HEK293 (cell line): Measurements from ENCODE around the gene ANK2.
A peak's percentile ranks its signal among the peaks of the same experiment; 100 is the strongest.

Experiments used
- CTCF ChIA-PET: fragments of 350-600 bp; formaldehyde crosslinking; extraction: SDS; loops from one replicate; lab custom pipeline; 2021; ENCODE audit warnings: antibody characterized with exemption; lab: Yijun Ruan, JAX
- POLR2A ChIA-PET: fragments of 300-600 bp; formaldehyde crosslinking; extraction: SDS; loops from one replicate; lab custom pipeline; 2020; ENCODE audit warnings: antibody characterized with exemption, inconsistent platforms; lab: Yijun Ruan, JAX
- H3K27ac ChIP-seq: fragments of 200-500 bp; sonication (Bioruptor generic); 2 replicates; pipeline ENCODE4 v1.5.1; 2014; ENCODE audit warnings: low read depth, low read length, control low read depth, inconsistent platforms; ENCODE audit errors: extremely low read depth
- H3K36me3 ChIP-seq, 2 experiments: fragments of 200-500 bp in 1 of 2; sonication (Bioruptor generic) in 1 of 2; 1 replicate in 1 of 2; 2 replicates in 1 of 2; pipeline ENCODE4 v1.5.1; 2014 to 2017; ENCODE audit warnings: inconsistent platforms in 2 of 2, low read length in 2 of 2; ENCODE audit not compliant: control insufficient read depth in 2 of 2, insufficient read depth in 1 of 2
- H3K4me1 ChIP-seq: fragments of 200-500 bp; sonication (Bioruptor generic); 2 replicates; pipeline ENCODE4 v1.5.1; 2014; ENCODE audit warnings: mild to moderate bottlenecking, low read length, inconsistent platforms; ENCODE audit not compliant: control insufficient read depth, insufficient read depth
- H3K4me3 ChIP-seq: 2 replicates; pipeline ENCODE4 v1.5.1; 2011; ENCODE audit warnings: low read depth, mild to moderate bottlenecking, control low read depth, low read length, moderate library complexity
- H3K9me3 ChIP-seq: fragments of 200-500 bp; sonication (Bioruptor generic); 2 replicates; pipeline ENCODE4 v1.5.1; 2014; ENCODE audit warnings: low read depth, low read length, inconsistent platforms; ENCODE audit not compliant: control insufficient read depth, insufficient read depth
- MYNN ChIP-seq: fragments of 450-650 bp; formaldehyde crosslinking; IDR thresholded peaks from 2 replicates; pipeline ENCODE4 v1.5.1; 2016; ENCODE audit warnings: missing biosample characterization, missing genetic modification characterization, borderline replicate concordance
- PRDM1 ChIP-seq: fragments of 450-650 bp; formaldehyde crosslinking; IDR thresholded peaks from 2 replicates; pipeline ENCODE4; 2016; ENCODE audit warnings: missing biosample characterization, missing genetic modification characterization
- PRDM4 ChIP-seq: fragments of 450-650 bp; formaldehyde crosslinking; IDR thresholded peaks from 2 replicates; pipeline ENCODE4 v1.5.1; 2017; ENCODE audit warnings: missing biosample characterization, missing genetic modification characterization
- SCRT1 ChIP-seq: fragments of 450-650 bp; formaldehyde crosslinking; IDR thresholded peaks from 2 replicates; pipeline ENCODE4 v1.5.1; 2016; ENCODE audit warnings: missing biosample characterization, missing genetic modification characterization, borderline replicate concordance
- ZFP41 ChIP-seq: fragments of 450-650 bp; formaldehyde crosslinking; IDR thresholded peaks from 2 replicates; pipeline ENCODE4 v1.5.1; 2016; ENCODE audit warnings: missing biosample characterization, missing genetic modification characterization, borderline replicate concordance
- ZNF211 ChIP-seq: fragments of 450-650 bp; formaldehyde crosslinking; IDR thresholded peaks from 2 replicates; pipeline ENCODE4 v1.5.1; 2016; ENCODE audit warnings: low read depth, missing biosample characterization, missing genetic modification characterization
- ZNF221 ChIP-seq: fragments of 450-650 bp; formaldehyde crosslinking; IDR thresholded peaks from 2 replicates; pipeline ENCODE4 v1.5.1; 2017; ENCODE audit warnings: missing biosample characterization, missing genetic modification characterization, borderline replicate concordance
- ZNF223 ChIP-seq: fragments of 450-650 bp; formaldehyde crosslinking; IDR thresholded peaks from 2 replicates; pipeline ENCODE4 v1.5.1; 2016; ENCODE audit warnings: missing biosample characterization, missing genetic modification characterization
- ZNF518A ChIP-seq: fragments of 450-650 bp; formaldehyde crosslinking; conservative IDR thresholded peaks from 2 replicates; pipeline ENCODE4 v1.5.1; 2016; ENCODE audit warnings: low read depth, missing biosample characterization, missing genetic modification characterization
- ZNF571 ChIP-seq: fragments of 450-650 bp; formaldehyde crosslinking; IDR thresholded peaks from 2 replicates; pipeline ENCODE4 v1.5.0; 2017; ENCODE audit warnings: missing biosample characterization, missing genetic modification characterization
- TF ChIP-seq, protein P1 (sequence below): fragments of 450-650 bp; formaldehyde crosslinking; IDR thresholded peaks from 2 replicates; pipeline ENCODE4 v1.5.0; 2017; ENCODE audit warnings: missing biosample characterization, missing genetic modification characterization, borderline replicate concordance

The ANK2 gene

GRCh38 chr4:113009461-113009860 is 40.0 kb upstream of the ANK2 start (continued):
- TF ChIP-seq, protein P1, sequence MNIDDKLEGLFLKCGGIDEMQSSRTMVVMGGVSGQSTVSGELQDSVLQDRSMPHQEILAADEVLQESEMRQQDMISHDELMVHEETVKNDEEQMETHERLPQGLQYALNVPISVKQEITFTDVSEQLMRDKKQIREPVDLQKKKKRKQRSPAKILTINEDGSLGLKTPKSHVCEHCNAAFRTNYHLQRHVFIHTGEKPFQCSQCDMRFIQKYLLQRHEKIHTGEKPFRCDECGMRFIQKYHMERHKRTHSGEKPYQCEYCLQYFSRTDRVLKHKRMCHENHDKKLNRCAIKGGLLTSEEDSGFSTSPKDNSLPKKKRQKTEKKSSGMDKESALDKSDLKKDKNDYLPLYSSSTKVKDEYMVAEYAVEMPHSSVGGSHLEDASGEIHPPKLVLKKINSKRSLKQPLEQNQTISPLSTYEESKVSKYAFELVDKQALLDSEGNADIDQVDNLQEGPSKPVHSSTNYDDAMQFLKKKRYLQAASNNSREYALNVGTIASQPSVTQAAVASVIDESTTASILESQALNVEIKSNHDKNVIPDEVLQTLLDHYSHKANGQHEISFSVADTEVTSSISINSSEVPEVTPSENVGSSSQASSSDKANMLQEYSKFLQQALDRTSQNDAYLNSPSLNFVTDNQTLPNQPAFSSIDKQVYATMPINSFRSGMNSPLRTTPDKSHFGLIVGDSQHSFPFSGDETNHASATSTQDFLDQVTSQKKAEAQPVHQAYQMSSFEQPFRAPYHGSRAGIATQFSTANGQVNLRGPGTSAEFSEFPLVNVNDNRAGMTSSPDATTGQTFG (tag by site-specific recombination) = no peak
- TF ChIP-seq ZNF223 (tag by site-specific recombination) (no peak), ZNF518A (no peak)

DNA sequence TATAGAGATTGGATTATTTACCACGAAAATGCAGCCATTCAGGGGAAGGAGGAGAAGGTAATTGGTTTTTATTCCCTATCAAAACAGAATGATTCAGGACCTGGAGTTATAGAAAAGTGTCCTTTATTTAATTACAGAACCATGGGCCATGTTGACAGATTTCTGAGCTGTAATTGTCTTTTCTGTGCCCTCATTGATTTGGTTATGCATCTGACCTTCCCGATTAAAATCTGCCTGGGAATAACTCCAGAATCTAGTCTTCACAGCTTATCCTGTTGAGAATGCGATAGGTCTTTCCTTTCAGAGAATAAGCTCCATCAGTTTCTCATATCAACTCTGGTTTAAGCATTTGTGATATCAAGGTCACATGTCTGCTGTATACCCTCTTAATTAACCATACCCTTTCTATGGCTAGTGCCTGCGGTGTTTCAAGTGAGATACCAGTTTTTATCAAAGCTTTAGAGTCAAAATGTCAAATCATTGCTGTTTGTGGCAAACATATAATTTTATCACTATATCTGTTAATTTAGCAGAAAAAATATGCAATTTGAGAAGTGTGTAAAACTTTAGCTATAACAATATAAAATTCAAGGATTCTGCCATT is 37.2 kb upstream of the ANK2 start:
- no peaks in the 10 kb centered on the region for H3K9me3 ChIP-seq
- no peaks in the 10 kb centered on the region for H3K4me1 ChIP-seq
- no peak overlapping the region for H3K4me3 ChIP-seq
- ChIA-PET CTCF (no interaction called here), POLR2A (no interaction called here)
- no peak overlapping the region for H3K27ac ChIP-seq
- TF ChIP-seq ZNF211 (tag by site-specific recombination) (no peak), MYNN (tag by site-specific recombination) (no peak), SCRT1 (tag by site-specific recombination) (no peak), PRDM4 (tag by site-specific recombination) (no peak)
- TF ChIP-seq, all 188 proteins: peak for 0
- H3K36me3 ChIP-seq = no peaks in the 10 kb centered on the region

DNA sequence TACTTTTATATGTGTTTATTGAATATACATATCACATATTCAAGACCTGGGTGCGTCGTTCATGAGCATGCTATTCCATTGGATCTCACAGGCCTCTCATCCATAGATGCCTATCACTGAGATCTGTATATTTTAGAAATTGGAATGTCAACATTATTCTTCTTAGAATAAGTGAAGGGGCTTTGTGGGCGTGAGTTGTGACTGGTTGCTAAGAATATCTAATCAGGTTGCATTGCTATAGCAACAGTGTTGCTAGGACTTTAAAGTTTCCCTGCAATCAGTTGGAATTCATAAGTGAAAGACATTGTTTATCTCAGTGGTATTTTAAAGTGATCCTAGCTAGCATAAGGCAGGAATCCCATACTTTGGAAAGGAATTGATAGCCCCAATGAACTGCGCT is 36.7 kb upstream of the ANK2 start:
- H3K9me3 ChIP-seq = no peaks in the 10 kb centered on the region
- ChIA-PET POLR2A (no interaction called here), CTCF (no interaction called here)
- H3K4me1 ChIP-seq = no peaks in the 10 kb centered on the region
- H3K36me3 ChIP-seq = no peaks in the 10 kb centered on the region
- TF ChIP-seq ZFP41 (no peak), PRDM1 (tag by site-specific recombination) (no peak), ZNF571 (tag by site-specific recombination) (no peak), ZNF221 (tag by site-specific recombination) (no peak), MYNN (tag by site-specific recombination) (peak; percentile 30; the same call in 1 of the 2 replicates)
- no peak overlapping the region for H3K4me3 ChIP-seq
- H3K27ac ChIP-seq = no peak overlapping the region
